Measurements from ENCODE around the gene GAPVD1.

GAPVD1 gene

GRCh38 chr9:125325826-125326225 lies 64.2 kb downstream of the GAPVD1 start:
- Histone ChIP-seq H3K4me1 (ENCODE audit: low read length) (peaks cover 6% of the 10 kb centered on the region), H3K9me3 (ENCODE audit: insufficient read depth, low read length) (no peaks in the 10 kb centered on the region), H3K36me3 (replicated peaks; ENCODE audit: low read depth, low read length) (peaks cover 26% of the 10 kb centered on the region), H2AFZ (ENCODE audit: low read depth, low read length) (no peak overlapping the region), H3K4me2 (ENCODE audit: low read length) (no peak overlapping the region), H3K4me3 (ENCODE audit: low read length) (no peak overlapping the region), H3K27ac (ENCODE audit: low read length) (no peak overlapping the region), H4K20me1 (ENCODE audit: insufficient read depth, low read length) (0 out of 2 replicates have a peak, but pooled peaks cover 5% of the 10 kb centered on the region), H3K27me3 (ENCODE audit: low read depth, low read length) (no peaks in the 10 kb centered on the region), H3K9ac (ENCODE audit: low read length) (no peak overlapping the region), H3K79me2 (ENCODE audit: low read length) (no peaks in the 10 kb centered on the region)
- no peak for TF ChIP-seq CTCF (IDR thresholded peaks at IDR 0.05; ENCODE audit: low read depth, low read length)
- TF ChIP-seq EZH2phosphoT487 (IDR thresholded peaks at IDR 0.05; ENCODE audit: low read depth): no peak

- no peaks in the 10 kb centered on the region for H3K9me3 ChIP-seq (ENCODE audit: insufficient read depth, low read length)
- H3K27ac ChIP-seq (ENCODE audit: low read length): no peak overlapping the region
- H3K4me1 ChIP-seq (ENCODE audit: low read length): peaks cover 29% of the 10 kb centered on the region
- H3K27me3 ChIP-seq (ENCODE audit: low read depth, low read length): no peaks in the 10 kb centered on the region
- peaks cover 53% of the 10 kb centered on the region for H3K36me3 ChIP-seq (replicated peaks; ENCODE audit: low read depth, low read length)
- TF ChIP-seq CTCF (IDR thresholded peaks at IDR 0.05; ENCODE audit: low read depth, low read length) (no peak), EZH2phosphoT487 (IDR thresholded peaks at IDR 0.05; ENCODE audit: low read depth) (no peak)
- no peaks in the 10 kb centered on the region for H3K79me2 ChIP-seq (ENCODE audit: low read length)
- peaks cover 9% of the 10 kb centered on the region; the same call in 1 of the 2 replicates for H4K20me1 ChIP-seq (ENCODE audit: insufficient read depth, low read length)
- H3K4me2 ChIP-seq (ENCODE audit: low read length): no peak overlapping the region
- no peak overlapping the region for H2AFZ ChIP-seq (ENCODE audit: low read depth, low read length)
- H3K4me3 ChIP-seq (ENCODE audit: low read length): no peak overlapping the region
- H3K9ac ChIP-seq (ENCODE audit: low read length): no peak overlapping the region
Observed at GRCh38 chr9:125329978-125330377, 68.4 kb downstream of the GAPVD1 start.

- no peaks in the 10 kb centered on the region for H3K79me2 ChIP-seq (ENCODE audit: low read length)
- TF ChIP-seq CTCF (IDR thresholded peaks at IDR 0.05; ENCODE audit: low read depth, low read length) (no peak), EZH2phosphoT487 (IDR thresholded peaks at IDR 0.05; ENCODE audit: low read depth) (no peak)
- peaks cover 51% of the 10 kb centered on the region for H3K36me3 ChIP-seq (replicated peaks; ENCODE audit: low read depth, low read length)
- no peaks in the 10 kb centered on the region for H3K27me3 ChIP-seq (ENCODE audit: low read depth, low read length)
- H3K9ac ChIP-seq (ENCODE audit: low read length): no peak overlapping the region
- no peaks in the 10 kb centered on the region for H3K9me3 ChIP-seq (ENCODE audit: insufficient read depth, low read length)
- no peak overlapping the region for H3K4me3 ChIP-seq (ENCODE audit: low read length)
- H3K27ac ChIP-seq (ENCODE audit: low read length): no peak overlapping the region
- no peak overlapping the region for H3K4me2 ChIP-seq (ENCODE audit: low read length)
- peaks cover 29% of the 10 kb centered on the region for H3K4me1 ChIP-seq (ENCODE audit: low read length)
- H2AFZ ChIP-seq (ENCODE audit: low read depth, low read length): no peak overlapping the region
- H4K20me1 ChIP-seq (ENCODE audit: insufficient read depth, low read length): peaks cover 9% of the 10 kb centered on the region; the same call in 1 of the 2 replicates
Observed at GRCh38 chr9:125330587-125330986, 69.0 kb downstream of the GAPVD1 start.

GRCh38 chr9:125332527-125332926 lies 70.9 kb downstream of the GAPVD1 start:
- Histone ChIP-seq H3K9me3 (ENCODE audit: insufficient read depth, low read length) (no peaks in the 10 kb centered on the region), H3K4me2 (ENCODE audit: low read length) (peak overlapping the region; percentile 33), H3K4me3 (ENCODE audit: low read length) (no peak overlapping the region), H4K20me1 (ENCODE audit: insufficient read depth, low read length) (peaks cover 9% of the 10 kb centered on the region; the same call in 1 of the 2 replicates), H3K36me3 (replicated peaks; ENCODE audit: low read depth, low read length) (peaks cover 52% of the 10 kb centered on the region), H3K27ac (ENCODE audit: low read length) (peak overlapping the region; percentile 44), H2AFZ (ENCODE audit: low read depth, low read length) (no peak overlapping the region), H3K4me1 (ENCODE audit: low read length) (peaks cover 29% of the 10 kb centered on the region), H3K27me3 (ENCODE audit: low read depth, low read length) (no peaks in the 10 kb centered on the region), H3K9ac (ENCODE audit: low read length) (no peak overlapping the region; the same call in 1 of the 2 replicates), H3K79me2 (ENCODE audit: low read length) (no peaks in the 10 kb centered on the region)
- no peak for TF ChIP-seq EZH2phosphoT487 (IDR thresholded peaks at IDR 0.05; ENCODE audit: low read depth)
- no peak for TF ChIP-seq CTCF (IDR thresholded peaks at IDR 0.05; ENCODE audit: low read depth, low read length)
